ENCODE data around the gene PDCL2.
"Not testable (repeated sequence)": the region's sequence is repeated elsewhere in the genome, so short reads cannot be mapped to it uniquely, and the experiment has no call there.

Gene PDCL2, protein sequence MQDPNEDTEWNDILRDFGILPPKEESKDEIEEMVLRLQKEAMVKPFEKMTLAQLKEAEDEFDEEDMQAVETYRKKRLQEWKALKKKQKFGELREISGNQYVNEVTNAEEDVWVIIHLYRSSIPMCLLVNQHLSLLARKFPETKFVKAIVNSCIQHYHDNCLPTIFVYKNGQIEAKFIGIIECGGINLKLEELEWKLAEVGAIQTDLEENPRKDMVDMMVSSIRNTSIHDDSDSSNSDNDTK

DNA sequence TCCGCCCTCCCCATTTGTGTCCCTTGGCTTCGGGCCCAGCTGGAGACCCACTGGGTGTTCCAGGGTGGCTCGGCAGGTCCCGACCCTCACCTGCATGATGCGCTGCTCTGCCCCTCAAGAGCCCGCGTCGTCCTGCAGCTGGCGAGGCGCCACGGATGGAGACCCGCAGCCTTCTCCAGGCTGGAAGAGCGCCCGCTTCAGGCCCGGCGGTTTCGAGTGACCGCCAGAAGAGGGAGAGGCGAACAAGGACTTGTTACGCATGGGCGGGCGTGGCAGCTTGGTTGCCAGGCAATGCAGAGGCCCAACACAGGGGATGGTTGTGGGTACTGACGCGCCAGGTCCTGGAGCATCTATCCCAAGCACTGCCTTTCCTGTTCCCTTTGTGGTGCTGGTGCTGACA is at the start of gene PDCL2:
Gene PDCL2 (minus strand): TSS at position 232 of the 400 bp plus-strand sequence. CDS start 136 bp downstream, at position 96.
- in situ Hi-C loops (cut with MboI; ENCODE audit: low sequenced_read_pairs): no loop called here

DNA sequence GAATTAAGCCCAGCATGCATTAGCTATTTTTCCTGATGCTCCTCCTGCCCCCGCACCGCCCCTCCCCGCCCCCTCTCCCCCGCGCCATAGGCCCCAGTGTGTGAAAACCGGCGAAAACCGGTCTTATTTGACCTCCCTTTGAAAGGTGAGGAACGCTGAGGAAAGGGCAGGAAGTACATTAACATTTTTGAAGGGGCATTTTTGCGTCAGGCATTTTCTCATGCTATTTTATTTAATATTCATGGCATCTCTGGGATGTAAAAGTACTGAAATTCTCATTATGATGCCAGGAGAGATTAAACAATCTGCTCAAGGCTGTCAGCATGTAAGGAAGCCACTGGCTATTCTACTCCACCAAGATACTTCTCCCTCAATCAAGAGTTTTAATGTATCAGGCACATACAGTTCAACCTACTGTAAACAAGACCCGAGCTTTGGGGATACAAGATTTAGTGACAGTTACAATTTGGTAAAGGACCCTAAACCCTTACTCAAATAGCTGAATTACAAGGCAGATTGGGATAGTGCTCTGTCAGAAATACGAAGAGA is 45.3 kb upstream of the PDCL2 start:
- in situ Hi-C loops (cut with MboI; ENCODE audit: low sequenced_read_pairs): no loop called here

DNA sequence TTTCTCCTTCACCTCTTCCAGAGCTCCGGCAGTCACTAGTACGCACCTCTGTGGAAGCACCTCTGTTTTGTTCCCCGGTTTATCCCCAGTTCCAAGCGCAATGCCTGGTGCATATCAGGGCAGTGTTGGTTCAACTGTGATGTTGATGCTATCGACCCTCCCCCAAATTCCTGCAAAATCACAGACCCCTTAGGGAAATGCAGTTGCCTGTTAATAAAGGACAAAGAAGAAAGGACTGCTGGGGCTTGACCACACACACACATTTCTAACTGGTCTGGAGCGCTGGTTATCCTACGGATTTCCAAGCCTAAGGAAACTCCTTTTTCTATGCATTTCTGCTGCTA is 44.6 kb upstream of the PDCL2 start:
- in situ Hi-C loops (cut with MboI; ENCODE audit: low sequenced_read_pairs): no loop called here

DNA sequence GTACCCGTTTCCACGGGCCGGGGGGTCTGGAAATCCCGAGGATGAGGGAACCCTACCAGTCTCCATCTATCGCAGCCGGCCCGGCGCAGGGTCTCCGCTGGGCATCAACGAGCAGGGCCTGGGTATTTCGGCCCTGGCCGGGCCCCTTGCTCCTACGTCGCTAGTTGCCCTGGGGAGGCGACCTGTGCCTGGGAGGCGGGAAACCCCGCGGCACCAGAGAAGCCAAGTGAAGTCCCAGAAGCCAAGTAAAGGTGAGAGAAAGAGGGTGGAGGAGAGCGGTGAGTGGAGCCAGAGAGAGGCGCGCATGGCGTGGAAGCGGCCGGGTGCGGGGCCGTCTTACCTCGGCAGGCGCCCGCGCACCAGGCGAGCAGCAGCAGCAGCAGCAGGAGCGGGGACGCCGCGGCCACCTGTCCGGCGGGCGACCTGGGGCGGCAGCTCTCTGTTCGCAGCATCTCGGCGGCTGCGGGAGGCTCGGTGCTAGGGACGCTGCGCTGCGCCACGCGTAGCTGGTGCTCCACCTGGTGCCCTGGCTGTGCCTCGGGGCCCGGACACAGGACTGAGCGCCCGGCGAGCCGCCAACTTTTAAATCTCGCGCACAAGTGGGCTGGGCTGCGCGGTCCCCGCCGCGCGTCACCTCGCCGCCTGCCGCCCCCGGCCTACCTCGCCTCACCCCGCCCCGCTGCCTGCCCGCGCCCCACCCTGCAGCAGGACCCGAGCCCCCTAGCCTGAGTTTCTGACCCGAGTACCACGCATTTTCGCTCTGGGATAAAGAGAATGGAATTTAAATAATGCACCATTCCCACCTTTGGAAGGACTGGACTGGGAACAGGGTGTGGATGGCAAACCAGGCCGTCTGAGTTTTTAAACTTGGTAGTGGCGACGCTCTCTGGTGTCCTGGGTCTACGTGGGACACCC is 44.0 kb upstream of the PDCL2 start, which contains the start of gene NMU:
Gene NMU (minus strand): TSS at position 558 of the 915 bp plus-strand sequence. CDS start 106 bp downstream, at position 452.
- in situ Hi-C loops (cut with MboI; ENCODE audit: low sequenced_read_pairs): no loop called here

DNA sequence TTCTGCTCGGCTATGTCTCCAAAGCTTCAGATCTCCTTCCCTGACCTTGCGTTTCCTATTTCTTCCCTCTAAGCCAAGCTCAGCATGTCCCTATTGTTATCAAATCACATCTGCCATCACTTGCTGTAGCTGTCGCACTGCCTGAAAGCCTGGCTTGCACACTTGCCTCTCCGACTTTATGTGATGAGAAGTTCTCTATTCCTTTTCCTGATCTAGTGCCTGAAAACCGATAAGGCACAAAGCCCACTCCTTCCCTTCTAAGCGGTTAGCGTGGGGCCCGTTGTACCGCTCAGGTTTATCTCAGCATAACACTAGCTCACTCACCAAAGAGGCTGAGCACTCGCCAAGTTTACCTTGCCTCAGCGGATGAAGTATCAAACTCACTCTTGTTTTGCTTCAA is 43.2 kb upstream of the PDCL2 start:
- in situ Hi-C loops (cut with MboI; ENCODE audit: low sequenced_read_pairs): no loop called here

DNA sequence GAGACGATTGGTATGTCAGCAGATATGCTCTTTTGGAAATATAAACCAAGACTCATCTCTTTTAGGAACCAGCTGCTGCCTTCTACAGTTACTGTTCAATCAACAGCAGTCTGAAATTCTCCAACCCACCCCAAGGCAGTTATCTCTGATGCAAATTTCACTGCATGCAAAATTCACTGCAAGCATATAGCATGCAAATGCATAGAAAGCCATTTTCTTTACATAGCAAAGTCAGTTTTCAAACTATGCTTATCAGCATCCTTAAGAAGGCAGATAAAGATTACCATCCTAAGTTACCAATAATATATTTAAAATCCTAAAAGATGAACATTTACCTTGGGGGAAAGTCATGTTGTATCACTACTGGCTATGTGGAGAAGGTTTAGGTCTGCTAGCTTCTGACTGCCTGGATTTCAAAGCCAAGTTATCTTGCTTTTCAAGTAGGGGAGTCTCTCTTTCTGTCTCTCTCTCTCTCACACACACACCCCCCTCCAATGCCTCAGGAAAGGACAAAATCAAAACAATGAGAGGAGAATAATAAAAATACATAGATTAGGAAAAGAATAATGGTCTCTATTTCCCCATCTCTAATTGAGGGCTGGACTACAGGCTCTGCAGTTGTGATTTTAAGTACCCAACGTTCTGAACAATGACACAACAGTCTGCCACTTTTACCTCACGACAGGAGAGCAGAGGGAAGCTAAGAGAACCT is 42.5 kb upstream of the PDCL2 start:
- in situ Hi-C loops (cut with MboI; ENCODE audit: low sequenced_read_pairs): no loop called here

DNA sequence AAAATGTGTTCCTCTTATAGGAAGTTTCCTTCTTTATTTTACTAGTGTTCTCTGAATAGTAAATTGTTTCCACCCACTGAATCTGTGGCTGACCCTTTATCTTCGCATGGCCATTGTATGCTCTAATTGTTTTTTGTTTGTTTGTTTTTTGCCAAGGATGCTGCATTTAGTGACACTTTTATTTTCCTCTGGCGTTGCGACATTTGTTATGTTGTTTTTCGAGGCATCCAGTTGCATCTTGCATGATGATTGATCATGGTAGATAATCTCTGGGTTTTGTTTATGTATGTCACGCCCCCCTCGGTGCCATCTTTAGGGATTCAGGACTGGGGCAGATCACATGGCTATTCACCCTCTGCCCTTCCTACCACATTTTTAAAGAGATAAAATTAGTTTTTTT is 41.9 kb upstream of the PDCL2 start:
- in situ Hi-C loops (cut with MboI; ENCODE audit: low sequenced_read_pairs): no loop called here

DNA sequence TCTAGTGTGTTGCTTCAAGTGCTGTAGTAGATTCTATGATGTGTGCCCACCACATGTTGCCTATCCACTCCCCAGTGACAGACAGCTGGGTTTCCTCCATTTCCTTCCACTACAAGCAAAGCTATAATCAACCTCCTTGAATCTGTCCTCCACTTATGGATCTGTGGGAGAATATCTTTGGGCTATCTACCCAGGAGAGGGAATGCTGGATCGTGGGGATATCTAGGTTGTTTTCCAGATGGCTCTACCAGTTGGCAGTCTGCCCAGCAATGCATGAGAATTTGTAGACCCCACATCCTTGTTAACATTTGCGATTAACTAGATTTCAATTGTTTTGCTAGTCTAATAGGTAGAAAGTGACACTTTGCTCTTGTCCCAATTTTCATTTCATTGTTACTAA is 33.8 kb upstream of the PDCL2 start:
- in situ Hi-C loops (cut with MboI; ENCODE audit: low sequenced_read_pairs): no loop called here

DNA sequence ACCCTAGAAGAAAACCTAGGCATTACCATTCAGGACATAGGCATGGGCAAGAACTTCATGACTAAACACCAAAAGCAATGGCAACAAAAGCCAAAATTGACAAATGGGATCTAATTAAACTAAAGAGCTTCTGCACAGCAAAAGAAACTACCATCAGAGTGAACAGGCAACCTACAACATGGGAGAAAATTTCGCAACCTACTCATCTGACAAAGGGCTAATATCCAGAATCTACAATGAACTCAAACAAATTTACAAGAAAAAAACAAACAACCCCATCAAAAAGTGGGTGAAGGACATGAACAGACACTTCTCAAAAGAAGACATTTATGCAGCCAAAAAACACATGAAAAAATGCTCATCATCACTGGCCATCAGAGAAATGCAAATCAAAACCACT is 32.0 kb upstream of the PDCL2 start:
- in situ Hi-C loops (cut with MboI; ENCODE audit: low sequenced_read_pairs): not testable (repeated sequence)

DNA sequence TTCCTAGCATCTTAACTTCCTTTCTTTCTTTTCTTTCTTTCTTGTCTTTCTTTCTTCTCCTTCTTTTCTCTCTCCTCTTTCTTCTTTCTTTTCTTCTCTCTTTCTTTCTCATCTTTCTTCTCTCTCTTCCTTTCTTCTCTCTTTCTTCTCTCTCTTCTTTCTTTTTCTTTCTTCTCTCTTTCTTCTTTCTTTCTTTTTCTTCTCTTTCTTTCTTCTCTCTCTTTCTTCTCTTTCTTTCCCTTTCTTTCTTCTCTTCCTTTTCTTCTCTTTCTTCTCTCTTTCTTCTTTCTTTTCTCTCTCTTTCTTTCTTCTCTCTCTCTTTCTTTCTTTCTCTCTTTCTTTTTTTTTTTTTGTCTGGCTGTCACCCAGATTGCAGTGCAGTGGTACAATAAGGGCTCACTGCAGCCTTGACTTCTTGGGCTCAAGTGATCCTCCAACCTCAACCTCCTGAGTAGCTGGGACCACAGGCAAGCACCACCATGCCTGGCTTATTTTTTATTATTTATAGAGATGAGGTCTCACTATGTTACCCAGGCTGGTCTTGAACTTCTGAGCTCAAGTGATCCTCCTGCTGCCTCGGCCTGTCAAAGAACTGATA is 26.6 kb upstream of the PDCL2 start:
- in situ Hi-C loops (cut with MboI; ENCODE audit: low sequenced_read_pairs): no loop called here

DNA sequence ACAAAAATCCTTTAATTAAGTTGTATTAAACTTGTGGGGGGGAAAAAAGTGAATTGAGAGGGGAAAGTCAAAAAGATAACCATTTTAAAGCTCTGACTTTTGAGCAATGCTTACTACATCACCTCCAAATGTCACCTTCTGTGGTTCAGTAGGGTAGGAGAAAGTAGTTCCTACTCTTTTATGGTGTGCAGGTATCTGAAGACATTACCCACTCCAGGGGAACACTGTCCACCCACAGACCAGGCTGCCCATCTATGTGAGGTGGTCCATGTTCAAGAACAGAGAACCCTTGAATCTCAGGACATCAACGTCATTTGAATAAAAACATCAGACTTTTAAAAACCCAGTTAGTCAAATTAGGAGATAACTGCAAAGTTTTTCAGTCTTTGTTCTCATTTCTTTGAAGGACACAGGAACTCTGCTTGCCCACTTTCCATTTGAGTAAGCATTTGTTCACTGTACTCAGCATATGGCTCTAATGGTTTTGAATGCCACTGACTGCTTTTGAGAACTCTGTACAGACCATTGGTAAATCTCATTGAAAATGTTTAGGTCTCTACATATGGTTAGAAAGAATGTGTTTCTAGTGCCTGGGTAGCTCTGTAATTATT is 25.6 kb upstream of the PDCL2 start:
- in situ Hi-C loops (cut with MboI; ENCODE audit: low sequenced_read_pairs): no loop called here

DNA sequence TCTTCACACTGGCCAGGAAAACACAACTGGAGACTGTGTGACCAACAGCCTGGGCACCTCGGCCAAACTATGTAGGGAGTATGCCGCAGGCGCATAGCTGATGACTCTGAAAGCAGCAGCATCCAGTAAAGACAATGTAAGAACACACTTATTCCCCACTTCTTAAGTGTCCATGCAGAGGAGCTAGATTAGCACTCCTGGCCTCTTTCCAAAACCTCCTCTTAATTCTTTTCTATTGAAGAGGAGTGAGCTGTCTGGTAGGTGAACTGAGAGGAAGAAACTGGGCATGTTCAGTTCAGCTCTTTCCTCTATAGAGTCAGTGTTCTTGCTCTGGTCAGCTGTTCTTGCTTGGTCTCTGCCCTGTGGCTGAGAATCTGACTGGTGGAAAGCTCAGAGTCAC is 23.0 kb upstream of the PDCL2 start:
- in situ Hi-C loops (cut with MboI; ENCODE audit: low sequenced_read_pairs): no loop called here

DNA sequence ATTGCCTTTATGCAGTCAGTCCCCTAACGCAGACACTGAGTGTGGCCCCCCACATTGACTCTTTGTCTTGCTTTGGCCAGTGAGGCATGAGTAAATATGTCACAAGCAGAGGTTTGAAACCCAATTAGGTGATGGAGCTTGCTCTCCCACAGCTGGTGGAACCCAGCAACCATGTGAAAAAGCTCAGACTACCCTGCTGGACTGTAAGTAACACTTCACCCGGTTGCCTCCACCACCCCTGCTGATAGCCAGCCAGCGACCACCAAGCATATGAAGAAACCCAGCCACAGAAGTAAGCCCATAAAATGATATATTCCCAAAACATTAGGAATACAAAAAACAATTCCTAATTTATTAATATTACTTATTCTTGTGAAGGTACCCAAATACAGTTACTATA is 21.6 kb upstream of the PDCL2 start:
- in situ Hi-C loops (cut with MboI; ENCODE audit: low sequenced_read_pairs): no loop called here

DNA sequence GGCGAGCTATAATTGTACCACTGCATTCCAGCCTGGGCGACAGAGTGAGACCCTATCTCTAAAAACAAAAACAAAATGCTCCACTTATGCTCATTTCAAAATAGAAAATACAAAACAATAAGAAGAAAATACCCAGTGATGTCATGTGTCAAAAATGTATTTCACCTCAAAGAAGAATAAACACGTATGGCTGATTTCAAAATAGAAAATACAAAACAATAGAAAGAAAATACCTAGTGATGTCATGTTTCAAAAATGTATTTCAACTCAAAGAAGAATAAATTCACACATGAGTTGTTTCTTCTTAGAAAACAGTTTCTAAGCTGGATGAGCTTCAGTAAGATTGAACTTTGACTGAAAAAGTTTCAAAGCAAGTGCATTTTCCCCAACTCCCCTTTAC is 20.3 kb upstream of the PDCL2 start:
- in situ Hi-C loops (cut with MboI; ENCODE audit: low sequenced_read_pairs): no loop called here

DNA sequence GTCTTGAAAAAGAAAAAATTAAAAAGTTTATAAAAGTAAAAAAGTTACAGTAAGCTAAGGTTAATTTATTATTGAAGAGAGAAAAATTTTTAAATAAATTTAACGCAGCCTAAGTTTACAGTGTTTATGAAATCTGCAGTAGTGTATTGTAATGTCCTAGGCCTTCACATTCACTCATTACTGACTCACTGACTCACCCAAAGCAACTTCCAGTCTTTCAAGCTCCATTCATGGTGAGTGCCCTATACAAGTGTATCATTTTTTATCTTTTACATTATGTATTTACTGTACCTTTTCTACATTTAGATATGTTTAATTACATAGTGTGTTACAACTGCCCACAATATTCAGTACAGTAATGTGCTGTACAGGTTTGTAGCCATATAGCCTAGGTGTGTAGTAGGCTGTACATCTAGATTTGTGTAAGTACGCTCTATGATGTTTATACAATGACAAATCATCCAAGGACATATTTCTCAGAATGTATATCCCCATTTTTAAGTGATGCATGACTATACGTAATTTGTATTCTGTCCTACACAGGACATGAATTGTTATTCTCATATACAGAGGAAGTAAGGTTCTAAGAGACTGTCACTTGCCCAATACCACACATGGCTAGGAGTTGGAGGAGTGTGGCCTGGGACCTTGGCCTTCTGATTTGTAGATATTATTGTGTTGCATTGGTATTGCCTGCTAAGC is 19.5 kb upstream of the PDCL2 start:
- in situ Hi-C loops (cut with MboI; ENCODE audit: low sequenced_read_pairs): no loop called here

DNA sequence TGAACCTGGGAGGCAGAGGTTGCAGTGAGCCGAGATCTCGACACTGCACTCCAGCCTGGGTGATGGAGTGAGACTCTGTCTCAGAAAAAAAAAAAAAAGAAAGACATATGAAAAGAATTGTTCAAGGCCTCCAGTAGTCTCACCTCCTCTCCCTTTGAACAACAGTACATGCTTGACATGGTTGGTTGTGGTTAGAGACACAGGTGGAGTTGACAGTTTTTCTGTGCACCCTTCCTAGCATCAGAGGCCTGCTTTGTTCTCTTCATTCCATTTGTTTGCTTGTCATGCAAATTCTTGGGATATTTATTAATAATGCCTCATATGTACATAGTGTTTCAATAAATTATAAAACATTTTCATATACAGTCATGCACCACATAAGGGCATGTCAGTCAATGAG is 18.3 kb upstream of the PDCL2 start:
- in situ Hi-C loops (cut with MboI; ENCODE audit: low sequenced_read_pairs): no loop called here

DNA sequence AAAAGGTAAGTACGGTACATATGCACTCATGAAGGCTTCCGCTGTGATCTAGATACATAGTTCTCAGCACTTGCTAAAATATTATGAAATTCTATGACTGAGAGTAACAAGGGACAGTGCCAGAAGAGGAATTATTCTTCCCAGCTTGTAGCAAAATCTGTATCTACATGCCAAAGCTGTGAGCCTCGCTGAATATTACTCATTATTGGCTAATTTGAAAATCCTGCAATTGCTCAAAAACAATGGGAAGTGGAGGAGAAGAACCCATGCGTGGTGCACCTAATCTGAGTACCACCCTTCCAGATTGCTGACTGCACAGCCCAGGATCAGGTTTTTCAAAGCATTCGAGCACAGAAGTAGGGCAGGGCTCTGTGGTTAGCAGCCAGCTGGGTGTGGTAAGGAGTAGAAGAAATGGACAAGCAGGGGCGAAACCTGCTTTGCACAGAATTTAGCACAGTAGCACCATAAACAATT is 17.4 kb upstream of the PDCL2 start:
- in situ Hi-C loops (cut with MboI; ENCODE audit: low sequenced_read_pairs): no loop called here

DNA sequence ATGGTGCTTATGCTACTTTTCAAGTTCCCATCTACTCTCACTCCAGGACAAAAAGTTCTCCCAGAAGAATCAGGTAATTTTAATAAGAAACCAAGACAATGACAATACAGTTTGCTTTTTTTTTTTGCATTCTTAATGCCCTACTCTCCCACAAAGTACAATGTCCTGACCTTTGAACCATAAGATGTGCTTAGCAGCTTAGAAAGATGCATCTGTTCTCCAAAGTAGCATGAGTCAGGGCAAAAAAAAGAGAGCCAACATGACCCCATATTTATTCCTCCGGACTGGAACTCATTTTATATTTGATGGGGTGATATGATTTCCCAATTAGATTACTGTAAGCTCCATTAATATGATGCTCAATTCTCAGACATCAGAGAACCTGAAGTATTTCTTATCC is 16.5 kb upstream of the PDCL2 start:
- in situ Hi-C loops (cut with MboI; ENCODE audit: low sequenced_read_pairs): no loop called here

DNA sequence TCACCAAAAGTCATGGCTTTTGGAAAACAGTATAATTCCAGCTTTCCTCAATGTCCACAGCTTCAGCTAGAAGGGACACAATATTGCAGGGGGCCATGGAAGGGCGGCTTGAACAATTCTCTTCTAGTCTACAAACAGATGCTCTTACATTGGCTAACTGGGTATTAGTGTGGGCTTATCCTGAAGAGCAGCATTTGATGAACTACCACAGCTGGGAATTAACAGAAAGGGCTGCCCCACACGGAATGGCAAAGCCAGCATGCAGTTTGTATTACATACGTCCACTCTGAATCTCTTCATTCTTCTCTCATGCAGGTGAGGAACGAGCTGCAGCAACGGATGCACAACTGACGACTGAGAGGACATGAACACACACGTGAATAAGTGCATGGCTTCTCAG is 13.0 kb upstream of the PDCL2 start:
- in situ Hi-C loops (cut with MboI; ENCODE audit: low sequenced_read_pairs): no loop called here

DNA sequence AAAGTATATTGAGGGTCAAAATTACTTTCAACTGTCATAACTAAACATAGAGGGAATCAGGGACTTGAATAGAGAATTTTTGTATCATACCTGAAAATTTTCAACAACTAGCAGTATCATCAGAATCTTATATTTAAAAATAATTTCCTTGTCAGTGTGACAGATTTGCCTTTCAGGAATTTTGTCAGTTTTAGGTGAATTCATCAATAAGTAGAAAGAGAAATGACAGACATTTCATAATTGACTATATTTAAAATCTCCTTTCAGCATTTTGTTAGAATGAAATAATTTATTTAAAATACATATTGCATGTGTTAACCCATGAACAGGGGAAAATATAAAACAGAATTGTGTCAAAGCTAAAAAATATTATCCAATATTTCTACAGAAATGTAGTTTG is 8.6 kb upstream of the PDCL2 start:
- in situ Hi-C loops (cut with MboI; ENCODE audit: low sequenced_read_pairs): no loop called here
